Measurements from ENCODE around the gene PAWR. TPM values are rescaled to one million over a fixed set of nuclear protein-coding genes. Genes with fewer than 3 reads are reported as not detected.

PAWR gene
- total RNA-seq, 1 experiment from 2014 or later = 106 TPM

GRCh38 chr12:79687711-79688260 is 3.0 kb downstream of the PAWR start:
- Histone ChIP-seq H2AFZ (ENCODE audit: low read depth, low read length, poor library complexity, severe bottlenecking) (no peak overlapping the region), H3K4me2 (ENCODE audit: low read length) (peak overlapping the region; percentile 95; the same call in 1 of the 2 replicates), H3K9me3 (ENCODE audit: control insufficient read depth in 1 of 2, insufficient read depth in 1 of 2, low read depth in 1 of 2, low read length in 2 of 2) (no peaks in the 10 kb centered on the region), H3K36me3 (ENCODE audit: control insufficient read depth in 1 of 2, insufficient read depth in 2 of 2, low read length in 2 of 2) (no peaks in the 10 kb centered on the region), H3K4me3 (replicated peaks in 1 of 2; ENCODE audit: low read depth in 1 of 2, low read length in 2 of 2) (no peak overlapping the region; a peak in 2 of 4 replicates), H3K27ac (ENCODE audit: low read depth, low read length) (no peak overlapping the region), H3K4me1 (ENCODE audit: control insufficient read depth in 1 of 2, insufficient read depth in 2 of 2, low read length in 2 of 2) (peaks cover 29 to 50% of the 10 kb centered on the region in 2 experiments), H3K9ac (ENCODE audit: low read length) (no peak overlapping the region), H3K79me2 (ENCODE audit: insufficient read depth, low read length) (peaks cover 73% of the 10 kb centered on the region), H3K9me2 (ENCODE audit: insufficient read depth) (no peaks in the 10 kb centered on the region), H3K27me3 (ENCODE audit: insufficient read depth, low read length) (no peaks in the 10 kb centered on the region), H4K20me1 (ENCODE audit: insufficient read depth) (peaks cover 17% of the 10 kb centered on the region; the same call in 1 of the 2 replicates)
- ChIA-PET POLR2A (no interaction called here), RAD21 (ENCODE audit: low non-redundant PET in 1 of 2, low total read pairs in 2 of 2, uncharacterized antibody in 2 of 2, unreplicated experiment in 2 of 2) (no interaction called here), CTCF (no interaction called here)
- ATAC-seq = no peak
- no peak for DNase-seq (ENCODE audit: low read depth, low spot score)
- no peak for TF ChIP-seq SP1 (IDR thresholded peaks at IDR 0.05; ENCODE audit: low read depth)
- no peak for TF ChIP-seq POLR2A (IDR thresholded peaks at IDR 0.05; ENCODE audit: borderline replicate concordance, extremely low read depth, insufficient read depth, insufficient read length)
- no peak for TF ChIP-seq ELF1 (IDR thresholded peaks at IDR 0.05; ENCODE audit: borderline replicate concordance, low read depth)
- TF ChIP-seq CBX3 (IDR thresholded peaks at IDR 0.05; ENCODE audit: low read depth) = no peak
- no peak for TF ChIP-seq EZH2 (IDR thresholded peaks at IDR 0.05)
- TF ChIP-seq, protein P1, sequence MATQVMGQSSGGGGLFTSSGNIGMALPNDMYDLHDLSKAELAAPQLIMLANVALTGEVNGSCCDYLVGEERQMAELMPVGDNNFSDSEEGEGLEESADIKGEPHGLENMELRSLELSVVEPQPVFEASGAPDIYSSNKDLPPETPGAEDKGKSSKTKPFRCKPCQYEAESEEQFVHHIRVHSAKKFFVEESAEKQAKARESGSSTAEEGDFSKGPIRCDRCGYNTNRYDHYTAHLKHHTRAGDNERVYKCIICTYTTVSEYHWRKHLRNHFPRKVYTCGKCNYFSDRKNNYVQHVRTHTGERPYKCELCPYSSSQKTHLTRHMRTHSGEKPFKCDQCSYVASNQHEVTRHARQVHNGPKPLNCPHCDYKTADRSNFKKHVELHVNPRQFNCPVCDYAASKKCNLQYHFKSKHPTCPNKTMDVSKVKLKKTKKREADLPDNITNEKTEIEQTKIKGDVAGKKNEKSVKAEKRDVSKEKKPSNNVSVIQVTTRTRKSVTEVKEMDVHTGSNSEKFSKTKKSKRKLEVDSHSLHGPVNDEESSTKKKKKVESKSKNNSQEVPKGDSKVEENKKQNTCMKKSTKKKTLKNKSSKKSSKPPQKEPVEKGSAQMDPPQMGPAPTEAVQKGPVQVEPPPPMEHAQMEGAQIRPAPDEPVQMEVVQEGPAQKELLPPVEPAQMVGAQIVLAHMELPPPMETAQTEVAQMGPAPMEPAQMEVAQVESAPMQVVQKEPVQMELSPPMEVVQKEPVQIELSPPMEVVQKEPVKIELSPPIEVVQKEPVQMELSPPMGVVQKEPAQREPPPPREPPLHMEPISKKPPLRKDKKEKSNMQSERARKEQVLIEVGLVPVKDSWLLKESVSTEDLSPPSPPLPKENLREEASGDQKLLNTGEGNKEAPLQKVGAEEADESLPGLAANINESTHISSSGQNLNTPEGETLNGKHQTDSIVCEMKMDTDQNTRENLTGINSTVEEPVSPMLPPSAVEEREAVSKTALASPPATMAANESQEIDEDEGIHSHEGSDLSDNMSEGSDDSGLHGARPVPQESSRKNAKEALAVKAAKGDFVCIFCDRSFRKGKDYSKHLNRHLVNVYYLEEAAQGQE (IDR thresholded peaks at IDR 0.05; ENCODE audit: low read depth) = no peak
- no peak for TF ChIP-seq RAD21 (IDR thresholded peaks at IDR 0.05; ENCODE audit: low read depth)
- TF ChIP-seq POLR2AphosphoS5 (IDR thresholded peaks at IDR 0.05; ENCODE audit: low read depth, low read length) = no peak
- no peak for TF ChIP-seq ZNF274 (IDR thresholded peaks at IDR 0.05; ENCODE audit: low read depth, low read length)
- TF ChIP-seq CEBPB (IDR thresholded peaks at IDR 0.05; ENCODE audit: low read depth) = no peak
- TF ChIP-seq, protein P2, sequence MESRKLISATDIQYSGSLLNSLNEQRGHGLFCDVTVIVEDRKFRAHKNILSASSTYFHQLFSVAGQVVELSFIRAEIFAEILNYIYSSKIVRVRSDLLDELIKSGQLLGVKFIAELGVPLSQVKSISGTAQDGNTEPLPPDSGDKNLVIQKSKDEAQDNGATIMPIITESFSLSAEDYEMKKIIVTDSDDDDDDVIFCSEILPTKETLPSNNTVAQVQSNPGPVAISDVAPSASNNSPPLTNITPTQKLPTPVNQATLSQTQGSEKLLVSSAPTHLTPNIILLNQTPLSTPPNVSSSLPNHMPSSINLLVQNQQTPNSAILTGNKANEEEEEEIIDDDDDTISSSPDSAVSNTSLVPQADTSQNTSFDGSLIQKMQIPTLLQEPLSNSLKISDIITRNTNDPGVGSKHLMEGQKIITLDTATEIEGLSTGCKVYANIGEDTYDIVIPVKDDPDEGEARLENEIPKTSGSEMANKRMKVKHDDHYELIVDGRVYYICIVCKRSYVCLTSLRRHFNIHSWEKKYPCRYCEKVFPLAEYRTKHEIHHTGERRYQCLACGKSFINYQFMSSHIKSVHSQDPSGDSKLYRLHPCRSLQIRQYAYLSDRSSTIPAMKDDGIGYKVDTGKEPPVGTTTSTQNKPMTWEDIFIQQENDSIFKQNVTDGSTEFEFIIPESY (IDR thresholded peaks at IDR 0.05; ENCODE audit: extremely low read depth, insufficient replicate concordance, low read length) = no peak
- TF ChIP-seq FOSL1 (IDR thresholded peaks at IDR 0.05; ENCODE audit: low read depth) = no peak
- no peak for TF ChIP-seq CTCF (IDR thresholded peaks at IDR 0.05 in 2 of 3, conservative IDR thresholded peaks at IDR 0.05 in 1 of 3; ENCODE audit: borderline replicate concordance in 1 of 3, insufficient read depth in 1 of 3, low read depth in 2 of 3, low read length in 2 of 3)
- no TSS peak for BruUV-seq (replicated peaks)
- intact Hi-C loops (cut with micrococcal nuclease) = no loop called here
